Psoas muscle (tissue), 8 donors: ENCODE measurements around the gene STK39. TPM values are rescaled to one million over a fixed set of nuclear protein-coding genes. Genes with fewer than 3 reads are reported as not detected.

ENCODE experiments used
- ATAC-seq, 4 donors: fragments of 200-7000 bp; cut with Tn5 transposase; one replicate each; pipeline ENCODE4 v1.9.1; 2020; ENCODE audit warnings: moderate library complexity in 3 of 4, mild to moderate bottlenecking in 2 of 4
- DNase-seq, 2 donors: peaks; one replicate each; pipeline ENCODE4 v3.0.0-alpha.2; 2020
- H3K27ac ChIP-seq: fragments of 200-600 bp; one replicate; pipeline ENCODE4 v1.8.0; 2022
- H3K27me3 ChIP-seq, 3 donors: fragments of 200-600 bp in 1 of 3; one replicate each; pipeline versions ENCODE4 v1.6.1 to v1.8.0; 2013 to 2022; ENCODE audit warnings: low read length in 2 of 3, mild to moderate bottlenecking in 2 of 3, moderate library complexity in 1 of 3; ENCODE audit not compliant: insufficient read depth in 3 of 3
- H3K36me3 ChIP-seq, 2 donors: fragments of 200-600 bp in 1 of 2; one replicate each; pipeline versions ENCODE4 v1.6.1 to v1.8.0; 2013 to 2022; ENCODE audit warnings: low read depth in 1 of 2, mild to moderate bottlenecking in 1 of 2, moderate library complexity in 1 of 2; ENCODE audit not compliant: insufficient read depth in 1 of 2
- H3K4me1 ChIP-seq: fragments of 200-600 bp; one replicate; pipeline ENCODE4 v1.8.0; 2022
- H3K4me3 ChIP-seq: fragments of 200-600 bp; one replicate; pipeline ENCODE4 v1.8.0; 2022; ENCODE audit warnings: mild to moderate bottlenecking
- H3K9me3 ChIP-seq: fragments of 200-600 bp; one replicate; pipeline ENCODE4 v1.8.0; 2022
- CTCF ChIP-seq: fragments of 200-600 bp; IDR thresholded peaks from one replicate; pipeline ENCODE4 v1.8.0; 2022; ENCODE audit warnings: antibody characterized with exemption
- WGBS, 3 donors: extraction: QIAGEN DNeasy Blood & Tissue Kit; methylation state at CpG; one replicate each; pipeline versions ENCODE4 v1.1.6 to v1.1.7; 2013; 5-methylcytosine and 5-hydroxymethylcytosine counted together
- intact Hi-C, 2 donors: fragments of 100-400 bp; cut with DNase I; formaldehyde crosslinking; loops; one replicate each; pipeline versions ENCODE4 v1.11.0 to v1.14.2; 2022
- polyA plus RNA-seq, 3 donors: library from polyadenylated mRNA; stranded (reverse); fragments of 200-250 nt; gene quantifications; one replicate each; pipeline ENCODE4 v1.2.3, GENCODE V29; 2013
- total RNA-seq, 4 donors: library from RNA; stranded (reverse); fragmentation: NEBNext Ultra II Directional in 2 of 4; extraction: Animal tissue kit (Norgen Biotek cat#: 25700) in 2 of 4; gene quantifications; one replicate each; pipeline versions ENCODE4 v1.2.1 to v1.2.4, GENCODE V29; 2021 to 2023
- donor health status: healthy with polysubstance abuse.
- donor health status: DM: no; HTN: no; CAD: no; lungs with moderate emphysema.
- donor health status: Bipolar disorder and iron deficiency.
- donor health status: healthy.
- donor health status: DM: yes; HTN: yes; CAD: no.
- donor health status: DM: no; HTN: no; CAD: no.
- donor health status: DM: no; HTN: no; CAD: no.
- donor health status: DM: yes; HTN: yes; CAD: no.

STK39 gene
- total and polyA plus RNA-seq, 7 donors: 2.3 to 10.0 (median 4.9) TPM

- 51 to 64% (median 57%) methylated on average over 3 of the region's 3 CpGs for WGBS, 3 donors
- Histone ChIP-seq H3K9me3 (no peaks in the 10 kb centered on the region), H3K4me1 (no peaks in the 10 kb centered on the region), H3K36me3 (no peaks in the 10 kb centered on the region), H3K4me3 (no peak overlapping the region), H3K27me3 (no peaks in the 10 kb centered on the region), H3K27ac (no peak overlapping the region)
- ATAC-seq (no peak), DNase-seq (no peak)
- intact Hi-C loops: no loop called here
- no peak for TF ChIP-seq CTCF
Measured at GRCh38 chr2:168165985-168166901, 81.2 kb downstream of the STK39 start.

GRCh38 chr2:168165397-168165796 is 82.0 kb downstream of the STK39 start:
- intact Hi-C loops: no loop called here
- no peak for ATAC-seq
- no peak for TF ChIP-seq CTCF
- Histone ChIP-seq H3K9me3 (no peaks in the 10 kb centered on the region), H3K4me1 (no peaks in the 10 kb centered on the region), H3K27ac (no peak overlapping the region), H3K4me3 (no peak overlapping the region), H3K27me3 (no peaks in the 10 kb centered on the region), H3K36me3 (no peaks in the 10 kb centered on the region)
- WGBS, 3 donors: 57 to 73% (median 65%) methylated on average over 3 of the region's 3 CpGs
- DNase-seq: no peak

DNA sequence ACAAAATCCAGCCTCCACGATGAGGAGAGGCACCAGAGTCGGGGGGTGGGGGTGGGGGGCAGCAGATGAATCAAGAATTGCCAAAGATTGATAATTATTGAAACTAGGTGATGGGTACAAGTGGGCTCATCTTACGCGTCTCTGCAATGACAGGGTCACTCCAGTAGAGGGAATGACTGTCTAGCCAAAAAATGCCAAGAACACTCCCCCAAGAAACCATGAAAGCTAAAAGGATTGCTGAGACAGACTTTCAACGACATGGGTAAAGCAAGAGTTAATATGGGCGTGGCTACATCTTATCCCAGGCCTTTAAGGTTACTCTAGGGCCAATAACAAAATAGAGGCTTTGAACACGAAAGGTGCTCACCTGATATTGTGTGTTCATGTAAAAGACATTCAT is 86.5 kb downstream of the STK39 start:
- DNase-seq: no peak
- TF ChIP-seq CTCF: no peak
- no peaks in the 10 kb centered on the region for H3K36me3 ChIP-seq
- H3K9me3 ChIP-seq: no peaks in the 10 kb centered on the region
- no peak for ATAC-seq
- no peak overlapping the region for H3K27ac ChIP-seq
- WGBS, 3 donors: 77 to 83% (median 81%) methylated on average over 7 of the region's 7 CpGs
- intact Hi-C loops: no loop called here
- no peaks in the 10 kb centered on the region for H3K27me3 ChIP-seq
- no peaks in the 10 kb centered on the region for H3K4me1 ChIP-seq
- no peak overlapping the region for H3K4me3 ChIP-seq

DNA sequence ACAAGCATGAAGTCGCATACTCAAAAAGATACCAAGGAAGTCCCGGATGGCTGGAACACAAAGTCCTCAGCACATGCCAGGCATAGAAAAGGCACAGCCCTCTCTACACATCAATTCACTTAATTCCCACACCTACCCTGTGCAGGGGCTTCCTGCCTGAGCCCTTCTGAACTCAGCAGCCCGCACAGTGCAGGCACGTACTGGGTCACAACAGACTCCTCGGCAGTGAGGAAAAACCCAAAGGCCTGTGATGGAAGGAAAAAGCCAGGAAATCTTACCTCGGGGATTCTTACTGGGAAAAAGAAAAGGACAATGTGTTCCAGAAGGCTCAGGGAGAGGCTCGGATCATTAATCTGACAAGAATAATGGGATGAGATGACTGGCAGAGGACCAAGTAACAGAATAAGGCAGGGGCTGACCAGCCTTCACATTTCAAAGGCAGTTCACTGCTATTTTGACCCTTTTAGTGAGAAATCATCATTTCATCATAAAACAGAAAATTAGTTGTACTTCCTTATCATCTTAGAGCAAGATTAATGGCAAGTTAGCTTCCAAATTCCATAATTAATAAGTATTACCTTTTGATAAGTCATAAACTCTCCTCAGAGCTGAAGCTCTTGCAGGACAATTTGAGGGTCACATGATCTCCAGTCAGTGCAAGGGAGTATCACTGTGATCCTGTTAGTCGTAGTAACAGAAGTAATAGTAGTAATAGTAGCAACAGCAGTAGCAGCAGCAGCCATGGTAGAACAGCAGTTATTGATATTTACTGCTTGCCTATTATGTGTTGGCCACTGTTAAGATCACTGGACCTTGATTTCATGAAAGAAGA is 87.4 kb downstream of the STK39 start:
- DNase-seq (no peak), ATAC-seq (no peak)
- WGBS, 3 donors: 72 to 90% (median 88%) methylated on average over 8 of the region's 8 CpGs
- no peak for TF ChIP-seq CTCF
- no peaks in the 10 kb centered on the region for H3K9me3 ChIP-seq
- no peaks in the 10 kb centered on the region for H3K4me1 ChIP-seq
- no peak overlapping the region for H3K4me3 ChIP-seq
- H3K27me3 ChIP-seq: no peaks in the 10 kb centered on the region
- intact Hi-C loops: no loop called here
- no peak overlapping the region for H3K27ac ChIP-seq
- H3K36me3 ChIP-seq: no peaks in the 10 kb centered on the region
